ENCODE measurements around the gene BTNL9.

DNA sequence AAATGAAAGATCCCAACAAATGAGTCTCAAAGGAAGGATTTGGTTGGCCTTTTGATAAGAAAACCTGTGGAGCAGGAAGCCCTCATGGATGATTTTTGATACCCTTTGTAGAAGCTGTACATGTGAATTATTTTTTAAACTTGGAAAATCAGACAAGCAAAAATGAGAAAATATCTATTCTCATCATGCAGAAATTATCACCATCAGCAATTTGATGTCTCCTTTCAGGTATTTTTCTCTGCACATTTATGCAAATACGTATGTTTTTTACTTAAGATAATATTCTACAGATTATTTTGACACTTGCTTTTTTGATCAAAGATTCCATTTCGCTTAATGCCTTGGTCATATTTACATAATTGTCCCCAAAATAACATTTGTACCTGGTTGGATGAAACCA, 7.2 kb downstream of the BTNL9 start:
- TF ChIP-seq, protein P1, sequence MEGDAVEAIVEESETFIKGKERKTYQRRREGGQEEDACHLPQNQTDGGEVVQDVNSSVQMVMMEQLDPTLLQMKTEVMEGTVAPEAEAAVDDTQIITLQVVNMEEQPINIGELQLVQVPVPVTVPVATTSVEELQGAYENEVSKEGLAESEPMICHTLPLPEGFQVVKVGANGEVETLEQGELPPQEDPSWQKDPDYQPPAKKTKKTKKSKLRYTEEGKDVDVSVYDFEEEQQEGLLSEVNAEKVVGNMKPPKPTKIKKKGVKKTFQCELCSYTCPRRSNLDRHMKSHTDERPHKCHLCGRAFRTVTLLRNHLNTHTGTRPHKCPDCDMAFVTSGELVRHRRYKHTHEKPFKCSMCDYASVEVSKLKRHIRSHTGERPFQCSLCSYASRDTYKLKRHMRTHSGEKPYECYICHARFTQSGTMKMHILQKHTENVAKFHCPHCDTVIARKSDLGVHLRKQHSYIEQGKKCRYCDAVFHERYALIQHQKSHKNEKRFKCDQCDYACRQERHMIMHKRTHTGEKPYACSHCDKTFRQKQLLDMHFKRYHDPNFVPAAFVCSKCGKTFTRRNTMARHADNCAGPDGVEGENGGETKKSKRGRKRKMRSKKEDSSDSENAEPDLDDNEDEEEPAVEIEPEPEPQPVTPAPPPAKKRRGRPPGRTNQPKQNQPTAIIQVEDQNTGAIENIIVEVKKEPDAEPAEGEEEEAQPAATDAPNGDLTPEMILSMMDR (IDR thresholded peaks at IDR 0.05): no peak
- TF ChIP-seq JUN (IDR thresholded peaks at IDR 0.05) (no peak), NPAS2 (CRISPR knock-in tag; IDR thresholded peaks at IDR 0.05; ENCODE audit: borderline replicate concordance) (no peak), RAD21 (conservative IDR thresholded peaks at IDR 0.05 in 1 of 2, IDR thresholded peaks at IDR 0.05 in 1 of 2) (no peak)

All from A549 (cell line).